NCI-H748 treated with DMSO at 0.1 percent for 48 hours (cell line): ENCODE results near the gene RPS14.
"Not testable (repeated sequence)": the region's sequence is repeated elsewhere in the genome, so short reads cannot be mapped to it uniquely, and the experiment has no call there.

Experiments used
- DNase-seq: peaks from one replicate; lab custom pipeline; 2025; lab: John Stamatoyannopoulos, UW

The RPS14 gene

DNA sequence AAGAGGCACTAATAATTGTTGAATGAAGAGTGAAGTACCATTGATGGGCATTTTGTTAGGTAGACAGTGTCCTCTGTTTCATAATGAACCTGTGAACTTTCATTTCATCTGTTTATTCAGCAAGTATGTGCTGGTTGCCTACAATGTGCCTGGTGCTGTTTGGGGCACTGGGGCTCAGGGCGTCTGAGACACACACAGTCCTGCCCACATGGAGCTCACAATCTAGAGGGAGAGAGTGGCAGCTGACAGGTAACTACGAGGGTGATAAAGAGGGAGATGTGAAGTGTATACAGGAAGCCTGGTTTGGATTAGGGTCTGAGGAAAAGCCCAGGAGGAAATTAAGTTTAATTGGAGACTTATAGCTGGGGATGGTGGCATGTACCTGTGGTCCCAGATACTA lies 29.9 kb upstream of the RPS14 start:
- DNase-seq = no peak

- not testable (repeated sequence) for DNase-seq
Measured at GRCh38 chr5:150476568-150476967, 27.0 kb upstream of the RPS14 start.

DNA sequence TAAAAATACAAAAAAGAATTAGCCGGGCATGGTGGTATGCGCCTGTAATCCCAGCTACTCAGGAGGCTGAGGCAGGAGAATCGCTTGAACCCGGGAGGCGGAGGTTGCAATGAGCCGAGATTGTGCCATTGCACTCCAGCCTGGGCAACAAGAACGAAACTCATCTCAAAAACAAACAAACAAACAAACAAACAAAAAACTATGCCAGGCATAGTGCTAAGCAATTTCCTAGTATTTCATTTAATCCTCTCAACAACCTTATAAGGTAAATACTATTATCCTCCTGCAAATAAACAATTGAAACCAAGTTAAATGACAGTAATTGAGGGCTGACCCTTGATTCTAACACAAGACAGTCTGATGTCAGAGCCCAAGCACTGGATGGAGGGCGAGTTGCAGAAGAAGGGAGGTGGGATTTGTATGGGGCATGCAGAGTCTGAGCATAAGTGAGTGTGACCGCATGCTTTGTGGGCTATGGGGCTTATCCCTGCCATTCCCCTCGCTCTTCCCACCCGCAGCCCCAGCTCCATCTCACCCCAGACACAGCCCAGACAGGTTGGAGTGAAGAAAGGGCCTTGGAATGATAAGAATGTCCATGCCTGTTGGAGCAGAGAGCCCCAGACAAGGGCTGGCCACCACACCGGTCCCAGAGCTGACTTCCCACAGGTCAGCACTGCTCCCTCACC lies 24.3 kb upstream of the RPS14 start:
- no peak for DNase-seq

- no peak for DNase-seq
Measured at GRCh38 chr5:150469718-150470469, 20.4 kb upstream of the RPS14 start.

DNA sequence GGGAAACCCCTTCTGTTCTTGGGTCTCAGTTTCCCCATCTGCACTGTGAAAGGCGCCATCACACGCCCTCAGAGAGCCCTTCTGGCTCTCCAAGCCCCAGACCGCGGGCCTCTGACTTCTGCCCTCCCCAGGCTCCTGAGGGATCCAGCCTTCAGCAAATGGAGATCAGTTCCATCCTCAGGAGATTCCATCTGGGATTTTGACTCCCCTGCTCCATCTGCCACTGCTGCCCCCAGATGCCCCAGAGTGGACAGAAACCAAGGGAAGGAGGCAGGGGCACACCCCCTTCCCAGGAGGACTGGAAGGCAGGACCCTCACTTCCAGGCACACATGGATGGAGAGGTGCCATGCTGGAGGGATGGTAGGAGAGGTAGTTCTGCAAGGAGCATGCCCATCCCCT lies 18.7 kb upstream of the RPS14 start:
- no peak for DNase-seq

DNA sequence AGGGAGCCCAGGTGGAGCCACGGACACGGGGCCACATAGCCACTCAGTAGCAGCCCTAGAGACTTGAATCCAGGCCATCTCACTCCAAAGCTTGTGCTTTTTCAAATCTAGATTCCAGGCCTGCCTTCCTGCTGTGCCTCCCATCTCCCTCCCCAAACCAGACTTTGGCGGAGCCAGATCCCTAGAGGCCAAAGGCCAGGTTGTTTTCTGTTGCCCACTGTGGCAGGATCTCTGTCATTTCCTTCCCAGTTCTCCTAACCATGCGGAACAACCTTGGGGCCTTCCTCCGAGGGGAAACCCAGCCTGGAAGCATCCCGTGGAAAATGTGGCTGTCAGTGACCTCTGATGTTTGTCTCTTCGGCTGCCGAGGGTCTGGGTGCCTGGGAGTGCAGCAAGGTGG lies 16.4 kb upstream of the RPS14 start:
- no peak for DNase-seq

DNA sequence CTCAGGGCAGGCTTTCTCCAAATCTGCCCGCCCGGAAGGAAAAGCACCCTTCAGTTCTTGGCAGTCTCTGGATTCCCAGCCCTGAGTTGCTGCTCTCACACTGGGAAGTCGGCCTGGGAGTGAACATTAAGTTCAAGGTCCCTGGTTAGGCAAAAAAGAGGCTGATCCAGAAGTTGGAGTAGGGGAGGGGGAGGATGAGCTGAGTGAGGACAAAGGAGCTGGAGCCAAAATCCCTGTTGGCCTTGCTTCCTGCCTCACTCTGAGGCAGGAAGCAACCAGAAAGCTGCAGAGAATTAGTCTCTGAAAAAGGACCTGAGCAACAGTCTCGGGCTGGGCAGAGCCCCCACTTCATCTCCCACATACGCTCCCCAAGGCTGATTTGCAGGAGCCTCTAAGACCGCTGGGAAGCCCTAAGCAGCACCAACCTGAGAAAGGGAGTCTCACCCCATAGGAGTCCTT lies 15.0 kb upstream of the RPS14 start:
- DNase-seq = no peak

DNA sequence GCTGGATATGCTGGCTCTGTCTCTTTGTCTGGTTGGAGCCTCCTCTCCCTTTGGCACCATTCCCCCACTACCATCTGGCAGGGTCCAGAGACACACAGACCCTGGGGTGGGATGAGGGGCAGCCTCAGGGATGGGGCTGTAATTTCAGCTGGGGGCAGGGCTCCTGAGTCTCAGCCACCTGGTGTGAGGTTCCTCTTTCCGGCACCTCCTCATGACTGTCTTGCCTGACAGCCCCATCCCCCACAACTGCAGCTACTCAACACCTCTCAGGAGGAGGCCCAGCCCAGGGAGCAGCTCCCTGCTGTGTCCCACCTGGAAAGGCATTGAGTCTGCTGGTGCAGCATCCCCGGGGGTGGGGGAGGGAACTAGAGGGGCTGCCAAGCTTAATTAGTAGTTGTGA lies 11.7 kb upstream of the RPS14 start:
- no peak for DNase-seq

DNA sequence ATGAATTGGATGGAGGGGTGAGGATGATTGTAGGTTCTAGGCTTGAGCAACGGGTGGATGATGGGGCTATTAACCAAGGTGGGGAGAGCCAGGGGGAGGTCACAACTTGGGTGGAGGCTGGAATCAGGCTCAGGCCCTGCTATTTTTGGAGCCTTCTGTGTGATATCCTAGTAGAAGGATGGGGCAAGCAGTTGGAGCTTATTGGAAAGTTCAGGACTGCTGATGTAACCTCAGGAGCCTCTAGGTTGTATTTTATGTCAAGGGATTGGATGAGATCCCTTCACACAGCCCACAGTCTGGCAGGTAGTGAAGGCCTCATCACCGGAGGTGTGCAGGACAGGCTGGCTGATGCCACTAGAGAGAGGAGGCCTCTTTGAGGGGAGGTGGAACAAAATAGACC lies 11.2 kb upstream of the RPS14 start:
- DNase-seq = no peak

- peak; percentile 16 for DNase-seq
Measured at GRCh38 chr5:150458802-150459557, 9.4 kb upstream of the RPS14 start.

DNA sequence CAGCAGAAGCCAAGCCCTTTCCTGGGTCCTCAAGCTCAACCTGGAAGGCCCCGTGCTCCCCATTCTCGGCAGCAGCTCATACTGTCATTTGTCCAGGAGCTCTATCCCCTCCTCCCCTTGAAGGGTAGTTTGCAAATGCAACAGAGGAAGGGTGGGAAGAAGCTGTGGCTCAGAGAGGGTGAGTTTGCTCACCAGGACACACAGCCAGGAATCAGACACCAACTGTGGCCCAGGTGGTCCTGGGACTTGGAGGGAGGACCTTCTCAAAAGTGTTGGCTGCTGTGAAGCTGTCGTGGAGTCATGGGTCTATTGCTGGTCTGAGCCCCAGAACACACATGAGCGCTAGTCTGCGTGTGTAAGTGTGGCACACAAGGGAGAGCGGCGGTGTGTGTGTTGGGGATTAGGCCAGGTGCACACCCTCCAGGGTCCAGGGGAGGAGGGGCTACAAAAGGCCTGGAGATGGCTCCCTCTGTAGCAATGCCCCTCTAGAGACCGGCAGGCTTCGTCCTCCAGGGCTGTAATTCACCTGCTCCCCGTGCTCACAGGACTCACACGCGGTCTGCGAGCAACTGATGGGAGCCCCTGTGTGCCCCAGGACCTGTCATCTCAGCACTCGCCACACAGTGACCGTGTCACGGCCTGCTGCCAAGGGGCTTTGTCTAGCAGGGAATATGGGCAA lies 8.2 kb upstream of the RPS14 start:
- no peak for DNase-seq

- no peak for DNase-seq
Measured at GRCh38 chr5:150457121-150457520, 7.6 kb upstream of the RPS14 start.

DNA sequence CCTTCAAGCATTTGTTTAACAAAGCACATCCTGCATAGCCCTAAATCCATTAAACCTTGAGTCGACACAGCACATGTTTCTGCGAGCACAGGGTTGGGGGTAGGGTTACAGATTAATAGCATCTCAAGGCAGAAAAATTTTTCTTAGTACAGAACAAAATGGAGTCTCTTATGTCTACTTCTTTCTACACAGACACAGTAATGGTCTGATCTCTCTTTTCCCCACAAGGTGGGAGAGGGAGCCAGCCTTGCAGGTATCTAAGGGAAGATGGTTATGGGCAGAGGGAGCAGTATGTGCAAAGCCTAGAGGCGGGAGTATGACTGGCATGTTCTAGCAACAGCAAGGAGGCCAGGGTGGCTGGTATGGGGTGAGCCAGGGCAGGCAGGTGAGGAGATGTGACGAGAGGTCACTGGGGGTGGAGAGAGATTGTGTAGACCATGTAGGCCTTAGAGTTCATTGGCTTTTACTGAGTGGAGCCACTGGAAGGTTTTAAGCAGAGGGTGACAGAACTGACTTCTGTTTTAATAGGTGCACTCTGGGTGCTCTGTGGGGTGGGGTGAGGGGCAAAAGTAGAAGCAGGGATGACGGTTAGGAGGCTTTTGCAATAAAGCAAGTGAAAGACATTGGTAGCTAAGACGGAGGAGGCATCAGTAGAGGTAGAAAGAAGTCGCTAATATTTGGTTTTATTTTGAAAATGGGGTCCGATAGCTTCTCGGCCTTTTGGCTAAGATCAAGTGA lies 5.1 kb upstream of the RPS14 start:
- DNase-seq = no peak

GRCh38 chr5:150454027-150454426 lies 4.5 kb upstream of the RPS14 start:
- DNase-seq = not testable (repeated sequence)

DNA sequence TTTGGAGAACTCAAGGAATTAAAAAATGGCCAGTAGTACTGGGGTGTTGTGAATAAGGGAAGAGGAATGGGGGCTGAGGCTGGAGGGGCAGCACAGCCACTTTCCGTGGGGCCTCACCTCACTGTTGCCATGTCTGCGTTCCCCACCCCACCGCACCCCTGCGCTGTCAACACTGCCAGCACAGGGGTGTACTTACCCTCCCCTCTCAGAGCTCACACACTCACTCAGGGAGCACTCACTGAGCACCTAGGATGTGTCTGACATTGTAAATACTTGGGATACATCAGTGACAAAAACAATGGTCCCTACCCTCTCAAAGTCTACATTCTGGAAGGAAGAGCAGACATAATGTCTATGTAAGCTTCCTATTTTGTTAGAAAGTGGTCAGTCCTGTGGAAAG lies 3.4 kb upstream of the RPS14 start:
- no peak for DNase-seq

DNA sequence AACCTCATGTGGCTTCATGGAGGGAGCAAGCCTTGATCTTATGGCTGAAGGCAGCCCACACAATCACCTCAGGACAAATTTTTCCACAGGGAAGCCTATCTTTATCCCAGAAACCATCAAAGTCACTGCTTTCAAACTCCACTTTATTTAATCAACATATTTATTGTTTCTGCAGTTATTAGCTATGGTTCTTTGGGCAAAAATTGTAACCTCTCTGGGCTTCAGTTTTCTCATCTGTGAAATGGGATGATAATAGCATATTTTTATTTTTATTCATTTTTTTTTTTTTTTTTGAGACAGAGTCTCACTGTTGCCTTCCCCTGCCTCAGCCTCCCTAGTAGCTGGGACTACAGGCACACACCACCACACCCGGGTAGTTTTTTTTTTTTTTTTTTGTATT lies 2.1 kb upstream of the RPS14 start:
- no peak for DNase-seq

GRCh38 chr5:150448952-150449516 lies 505 bp downstream of the RPS14 start:
- no peak for DNase-seq

GRCh38 chr5:150448334-150448733 lies 1.2 kb downstream of the RPS14 start:
- no peak for DNase-seq

DNA sequence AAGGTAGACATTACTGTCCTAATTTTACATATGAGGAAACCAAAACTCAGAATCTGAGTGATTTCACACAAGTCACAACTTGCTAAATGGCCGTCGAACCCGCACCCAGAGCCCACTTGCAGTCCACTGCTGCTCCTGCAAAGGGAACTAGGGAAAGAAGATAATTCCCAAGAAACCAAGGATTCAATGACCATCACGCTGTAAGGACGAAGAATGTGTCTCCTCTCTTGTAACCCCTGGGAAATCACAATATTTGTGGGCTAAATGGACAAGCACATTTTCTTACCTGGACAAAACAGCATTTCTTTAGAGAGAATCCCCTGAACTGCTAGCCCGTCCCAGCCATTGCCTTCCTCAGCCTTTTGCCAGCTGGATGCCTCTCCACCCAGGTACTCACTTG lies 2.4 kb downstream of the RPS14 start:
- no peak for DNase-seq

GRCh38 chr5:150446583-150446982 lies 3.0 kb downstream of the RPS14 start:
- no peak for DNase-seq

DNA sequence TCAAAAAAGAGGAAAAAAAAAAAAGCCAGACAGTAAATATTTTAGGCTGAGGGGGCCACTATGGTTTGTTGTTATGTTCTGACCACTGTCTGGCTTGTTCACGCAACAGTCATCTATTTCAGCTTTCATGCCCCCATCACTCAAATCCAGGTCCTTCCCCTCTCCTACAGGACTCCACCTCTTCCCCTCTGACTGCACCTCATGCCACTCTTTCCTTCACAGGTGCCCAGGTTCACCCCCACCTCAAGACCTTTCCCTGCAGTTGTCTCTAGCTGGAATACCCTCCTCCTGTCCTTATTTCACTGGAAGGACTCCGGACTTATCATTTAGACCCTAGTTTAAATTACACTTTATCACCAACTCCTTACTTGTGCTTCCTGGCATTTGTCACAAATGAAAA lies 3.5 kb downstream of the RPS14 start:
- no peak for DNase-seq
